Stimulated activated CD4-positive, alpha-beta T cell treated with anti-CD3 and anti-CD28 coated beads, Interleukin-12 subunit alpha, Interleukin-12 subunit beta, amount 100 ng/mL, for 24 hours (primary cell): ENCODE measurements around the gene CROCC2.

Experiments
- DNase-seq, 2 experiments: peaks; one replicate each; pipeline ENCODE4 v3.0.0-alpha.2; 2020; ENCODE audit warnings: low read depth in 2 of 2

Gene CROCC2

DNA sequence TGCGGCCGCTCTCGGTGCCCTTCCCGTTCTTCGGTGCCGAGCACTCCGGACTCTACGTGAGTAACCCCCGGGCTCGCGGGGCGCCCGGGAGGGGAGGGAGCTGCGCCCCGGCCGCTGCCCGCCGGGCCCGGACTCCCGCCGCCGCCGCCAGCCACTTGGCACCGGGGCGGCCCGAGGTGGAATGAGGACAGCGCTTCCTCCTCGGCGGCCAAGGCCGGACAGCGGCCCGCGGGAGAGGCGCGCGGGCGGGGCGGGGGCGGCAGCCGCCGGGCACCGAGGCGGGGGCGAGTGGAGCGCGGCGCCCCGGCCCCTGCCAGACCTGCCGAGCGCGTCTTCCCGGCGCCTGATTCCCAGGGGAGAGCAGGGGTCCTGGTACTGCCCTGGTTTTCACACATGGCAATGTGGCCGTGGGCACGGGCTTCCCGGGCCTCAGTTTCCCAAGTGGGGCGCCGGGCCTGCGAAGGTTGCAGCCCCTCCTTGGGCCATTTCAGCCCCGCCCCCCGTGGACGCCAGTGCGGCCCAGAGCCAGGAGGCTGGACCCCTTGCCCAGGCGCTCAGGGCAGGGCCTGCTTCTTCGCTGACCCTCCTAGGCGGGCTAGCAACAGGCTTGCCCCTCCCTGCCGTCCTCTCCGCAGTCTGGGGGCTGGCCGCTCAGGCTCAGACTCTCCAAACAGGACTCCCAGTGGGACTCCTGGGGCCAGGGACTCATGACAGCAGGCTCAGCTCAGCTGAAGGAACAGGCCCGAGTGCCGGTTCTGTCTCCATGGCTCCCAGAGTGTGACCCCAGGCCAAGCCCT lies 93.1 kb downstream of the CROCC2 start:
- DNase-seq, result no peak

DNA sequence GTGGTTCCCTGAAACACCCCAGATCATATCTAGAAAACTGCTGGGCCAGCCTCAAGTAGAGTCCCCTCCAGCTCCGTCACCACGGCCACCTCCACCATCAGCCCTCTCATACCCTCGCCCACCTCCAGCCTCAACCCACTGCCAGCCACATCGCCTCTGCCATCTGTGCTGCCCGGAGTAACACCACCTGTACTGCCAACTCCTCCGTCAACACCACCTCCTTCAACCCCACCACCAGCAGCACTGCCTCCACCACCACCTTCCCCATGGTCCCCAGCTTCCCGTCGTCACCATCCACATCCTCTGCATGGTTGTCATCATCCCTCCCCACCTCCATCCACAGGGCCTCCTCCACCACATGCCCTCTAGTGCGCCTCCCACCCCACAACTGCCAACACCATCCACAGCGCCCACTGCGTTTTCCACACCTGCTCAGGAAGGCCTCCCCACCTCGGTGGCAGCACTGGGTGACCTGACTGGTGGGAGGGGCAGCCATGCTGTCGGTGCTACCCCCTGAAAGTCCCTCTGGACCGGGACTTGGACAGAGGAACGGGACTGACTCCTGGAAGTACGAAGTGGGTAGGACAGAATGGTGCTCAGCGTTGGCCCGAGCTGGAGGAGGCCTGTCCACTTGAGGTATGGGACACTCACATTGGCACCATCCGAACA lies 93.9 kb downstream of the CROCC2 start:
- DNase-seq, result no peak

DNA sequence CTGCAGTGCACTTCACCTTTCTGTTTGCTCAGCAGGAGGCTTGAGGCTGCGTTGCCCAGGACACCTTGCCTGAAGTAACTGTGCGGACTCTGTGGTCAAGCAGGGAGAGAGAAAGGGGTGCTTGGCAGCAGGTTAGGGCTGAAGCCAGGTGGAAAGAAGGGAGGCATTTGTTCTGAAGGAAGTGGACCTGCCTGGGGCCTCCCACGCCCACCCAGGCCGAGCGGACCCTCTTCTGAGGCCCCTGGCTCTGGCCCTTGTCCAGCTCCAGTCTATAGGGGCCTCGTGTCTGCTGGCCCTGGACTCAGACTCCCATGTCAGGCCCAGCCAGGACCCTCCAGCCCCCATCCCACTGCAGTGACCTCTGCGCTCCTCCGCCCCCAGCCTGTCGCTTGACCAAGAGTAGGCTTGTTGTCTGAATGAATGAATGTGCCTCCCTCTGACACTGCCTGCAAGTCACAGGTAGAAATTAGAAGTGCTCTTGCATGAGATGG lies 94.7 kb downstream of the CROCC2 start:
- no peak for DNase-seq

DNA sequence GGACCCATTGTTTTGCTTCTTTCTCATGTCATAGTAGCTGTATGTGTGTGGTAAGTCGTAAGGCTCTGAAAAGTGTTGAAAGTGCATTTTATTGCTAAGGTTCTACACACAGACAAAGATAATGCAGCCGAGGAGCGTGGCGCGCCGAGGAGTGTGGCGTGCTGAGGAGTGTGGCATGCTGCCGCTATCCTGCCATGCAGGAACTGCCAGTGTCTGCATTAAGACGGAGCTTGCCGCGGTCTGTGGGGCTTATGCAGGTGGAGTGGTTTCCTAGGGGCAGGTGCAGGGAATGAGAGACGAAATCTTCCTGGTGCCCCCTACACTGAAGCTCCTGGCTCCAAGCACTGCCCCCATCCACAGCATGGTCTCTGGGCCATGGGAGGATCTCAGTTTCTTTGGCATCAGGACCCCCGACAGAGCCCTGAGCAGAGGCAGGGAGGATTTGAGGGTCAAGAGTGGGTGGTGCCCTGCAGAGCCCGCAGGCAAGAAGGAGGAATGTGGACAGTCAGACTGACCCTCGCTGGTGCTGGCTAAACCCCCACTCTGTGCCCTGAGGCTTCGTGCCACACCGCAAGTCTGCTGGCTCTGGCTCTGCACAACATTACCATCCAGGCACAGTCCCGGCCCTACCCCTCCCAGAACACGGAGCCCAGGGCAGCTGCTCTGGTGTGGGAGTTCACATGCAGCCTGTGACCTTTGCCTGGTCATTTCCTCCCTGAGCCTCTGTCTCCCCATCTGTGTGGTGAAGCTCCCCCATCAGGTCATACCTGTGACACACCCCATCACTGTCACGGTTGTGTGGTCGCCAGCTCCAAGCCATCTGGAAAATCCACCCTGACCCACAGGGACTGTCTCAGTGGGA lies 95.5 kb downstream of the CROCC2 start:
- DNase-seq, result no peak

GRCh38 chr2:241002275-241003046 lies 96.3 kb downstream of the CROCC2 start:
- no peak for DNase-seq

DNA sequence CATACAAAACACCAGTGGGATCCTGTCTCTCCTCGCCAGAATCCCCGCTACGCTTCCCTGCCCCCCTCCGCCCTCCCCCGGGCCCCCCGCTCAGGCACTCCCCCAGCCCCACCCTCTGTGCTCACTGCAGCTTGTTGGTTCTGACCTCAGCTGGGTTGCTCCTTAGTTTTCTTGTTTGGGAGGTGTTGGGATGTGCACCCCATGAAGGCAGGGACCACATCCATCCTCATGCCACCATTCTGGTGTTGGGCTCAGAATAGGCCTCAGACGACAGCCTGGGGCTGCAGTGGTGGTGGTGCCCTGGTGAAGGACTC lies 96.9 kb downstream of the CROCC2 start:
- DNase-seq, result no peak

DNA sequence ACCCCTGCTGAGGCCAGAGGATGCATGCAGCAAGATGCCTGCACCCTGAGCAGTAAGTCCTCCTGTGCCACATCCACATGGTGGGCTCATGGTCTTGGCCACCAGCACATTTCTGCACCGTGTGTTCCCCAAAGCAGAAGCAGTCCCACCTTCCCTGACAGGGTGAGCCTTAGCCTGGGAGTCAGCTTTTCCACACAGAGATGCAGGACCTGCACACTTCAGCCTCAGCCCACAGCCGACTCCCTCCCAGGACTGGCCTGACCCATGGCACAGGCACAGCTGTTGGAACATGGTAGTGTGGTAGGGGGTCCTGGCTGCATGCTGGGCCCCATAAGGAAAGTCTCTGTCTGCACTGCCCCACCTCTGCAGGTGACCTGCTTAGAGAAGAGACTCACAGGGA lies 97.2 kb downstream of the CROCC2 start:
- DNase-seq, result no peak

DNA sequence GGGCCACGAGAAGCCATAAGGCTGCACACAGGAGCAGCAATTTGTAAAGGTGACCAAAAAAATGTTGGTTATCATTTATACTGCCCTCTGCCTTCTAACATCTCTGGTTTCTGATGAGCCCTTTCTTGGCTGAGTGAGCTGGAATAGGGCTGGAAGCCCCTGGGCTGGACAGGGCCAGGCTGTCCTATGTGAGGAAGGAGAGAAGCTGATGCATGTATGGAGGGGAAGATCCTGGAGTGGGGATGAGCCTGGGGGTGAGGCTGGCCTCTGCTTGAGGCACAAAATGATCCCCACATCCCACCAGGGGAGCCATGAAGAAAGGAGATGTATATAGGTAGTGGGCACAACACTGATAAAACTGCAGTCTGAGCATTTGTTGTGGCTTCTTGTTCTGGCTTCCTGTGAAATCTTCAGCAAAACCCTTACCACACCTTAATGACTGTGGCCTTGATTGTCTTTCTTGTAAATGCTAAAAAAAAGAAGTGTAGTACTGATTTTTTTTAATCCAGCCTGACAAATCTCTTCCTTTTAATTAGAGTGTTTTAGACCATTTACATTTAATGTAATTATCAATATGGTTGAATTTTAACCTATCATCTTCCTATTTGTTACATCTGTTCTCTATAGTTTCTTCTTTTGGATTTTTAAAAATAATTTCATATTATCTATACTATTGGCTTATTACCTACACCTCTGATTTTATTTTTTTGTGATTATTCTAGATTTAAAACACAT lies 97.9 kb downstream of the CROCC2 start:
- no peak for DNase-seq

- no peak for DNase-seq
Measured at GRCh38 chr2:241005569-241005968, 99.4 kb downstream of the CROCC2 start.

- DNase-seq, result no peak
Measured at GRCh38 chr2:241006412-241006811, 100.3 kb downstream of the CROCC2 start.

- DNase-seq, result no peak
Measured at GRCh38 chr2:241007111-241007510, 101.0 kb downstream of the CROCC2 start.

- DNase-seq, result no peak
Measured at GRCh38 chr2:241007880-241008710, 102.0 kb downstream of the CROCC2 start.

GRCh38 chr2:241008711-241009121 lies 102.6 kb downstream of the CROCC2 start:
- DNase-seq, result no peak

DNA sequence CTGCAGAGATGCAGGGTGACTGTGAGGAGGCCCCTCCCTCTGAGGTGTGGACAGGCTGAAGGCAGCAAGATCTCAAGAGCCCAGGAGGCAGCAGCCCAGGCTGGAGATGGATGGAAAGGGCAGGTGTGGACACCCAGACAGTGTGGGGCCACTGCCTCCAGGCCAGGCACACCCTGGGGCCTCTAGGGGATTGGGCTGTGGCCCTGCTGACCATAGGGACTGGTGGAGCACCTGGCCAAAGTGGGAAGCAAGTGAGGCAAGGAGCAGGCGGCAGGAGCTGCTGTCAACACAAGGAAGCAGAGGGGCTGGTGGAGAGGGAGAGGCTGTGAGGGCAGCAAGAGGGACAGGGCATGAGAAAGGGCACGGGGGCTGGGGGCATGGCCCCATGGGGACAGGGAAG lies 103.1 kb downstream of the CROCC2 start:
- no peak for DNase-seq

GRCh38 chr2:241009601-241010530 lies 103.7 kb downstream of the CROCC2 start:
- DNase-seq, result peak in 1 of 2 experiments; percentile 18

DNA sequence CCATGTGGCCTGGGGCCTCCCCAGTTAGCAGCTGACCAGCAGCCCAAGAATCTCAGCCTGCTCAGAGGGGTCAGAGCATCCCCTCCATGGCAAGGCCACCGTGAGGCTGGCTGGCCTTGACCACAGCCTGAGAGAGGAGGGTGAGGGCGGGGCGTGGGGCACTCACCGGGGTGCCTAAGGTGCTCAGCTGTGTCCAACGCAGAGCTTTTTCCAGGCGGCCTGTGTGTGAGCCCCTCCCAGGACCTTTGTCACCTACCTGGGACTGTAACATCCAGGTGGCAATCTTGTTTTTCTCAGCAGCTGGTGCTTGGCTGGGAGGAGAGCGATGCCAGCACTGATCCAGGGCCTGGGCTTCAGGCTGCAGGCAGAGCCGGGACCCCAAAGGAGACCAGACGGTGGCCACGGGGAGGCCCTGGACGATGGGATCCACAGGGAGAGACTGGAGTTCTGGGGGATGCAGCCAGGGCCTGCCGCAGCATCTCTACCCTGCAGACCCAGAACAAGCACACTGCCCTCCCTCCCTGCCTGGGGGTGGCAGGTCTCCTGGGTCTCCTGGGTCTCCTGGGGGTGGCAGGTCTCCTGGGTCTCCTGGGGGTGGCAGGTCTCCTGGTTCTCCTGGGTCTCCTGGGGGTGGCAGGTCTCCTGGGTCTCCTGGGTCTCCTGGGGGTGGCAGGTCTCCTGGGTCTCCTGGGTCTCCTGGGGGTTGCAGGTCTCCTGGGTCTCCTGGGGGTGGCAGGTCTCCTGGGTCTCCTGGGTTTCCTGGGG lies 104.6 kb downstream of the CROCC2 start:
- DNase-seq, result no peak

GRCh38 chr2:241011296-241011600 lies 105.1 kb downstream of the CROCC2 start:
- DNase-seq, result no peak

- DNase-seq, result no peak
Measured at GRCh38 chr2:241011751-241012510, 105.8 kb downstream of the CROCC2 start.
